GM18508 (cell line): Measurements from ENCODE around the gene CHSY3.
"Not testable (repeated sequence)": the region's sequence is repeated elsewhere in the genome, so short reads cannot be mapped to it uniquely, and the experiment has no call there.

Experiments
- ATAC-seq: cut with Tn5 transposase; IDR thresholded peaks from one replicate; pipeline ENCODE4 v1.9.1; 2021; ENCODE audit warnings: moderate number of reproducible peaks; ENCODE audit not compliant: insufficient read depth, unreplicated experiment

CHSY3 gene

DNA sequence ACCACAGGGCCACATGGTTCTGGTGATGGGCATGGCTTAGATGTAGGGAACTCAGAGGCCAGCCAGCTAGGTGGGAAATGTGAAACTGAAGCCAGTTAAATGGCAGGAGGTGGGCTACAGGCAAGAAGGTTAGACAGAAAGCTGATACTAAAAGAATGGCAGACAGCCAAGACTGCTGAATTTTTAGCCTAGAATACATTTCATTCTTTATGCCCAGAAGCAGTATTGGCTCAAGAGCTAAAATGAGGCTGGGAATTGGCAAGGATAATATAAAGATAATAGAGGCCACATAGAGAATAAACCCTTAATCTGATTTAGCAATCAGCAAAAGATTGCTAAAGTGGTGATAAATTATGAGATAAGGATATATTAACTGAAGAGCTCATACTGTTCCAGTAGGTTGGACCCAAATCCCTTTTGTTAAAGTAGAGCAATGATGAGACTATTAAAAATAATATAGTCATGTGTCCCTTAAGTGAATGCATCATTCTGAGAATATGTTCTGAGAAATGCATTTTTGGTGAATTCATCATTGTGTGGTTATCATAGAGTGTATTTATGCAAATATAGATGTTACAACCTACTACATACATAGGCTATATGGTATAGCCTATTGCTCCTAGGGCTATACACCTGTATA is 234.3 kb downstream of the CHSY3 start:
- no peak for ATAC-seq

DNA sequence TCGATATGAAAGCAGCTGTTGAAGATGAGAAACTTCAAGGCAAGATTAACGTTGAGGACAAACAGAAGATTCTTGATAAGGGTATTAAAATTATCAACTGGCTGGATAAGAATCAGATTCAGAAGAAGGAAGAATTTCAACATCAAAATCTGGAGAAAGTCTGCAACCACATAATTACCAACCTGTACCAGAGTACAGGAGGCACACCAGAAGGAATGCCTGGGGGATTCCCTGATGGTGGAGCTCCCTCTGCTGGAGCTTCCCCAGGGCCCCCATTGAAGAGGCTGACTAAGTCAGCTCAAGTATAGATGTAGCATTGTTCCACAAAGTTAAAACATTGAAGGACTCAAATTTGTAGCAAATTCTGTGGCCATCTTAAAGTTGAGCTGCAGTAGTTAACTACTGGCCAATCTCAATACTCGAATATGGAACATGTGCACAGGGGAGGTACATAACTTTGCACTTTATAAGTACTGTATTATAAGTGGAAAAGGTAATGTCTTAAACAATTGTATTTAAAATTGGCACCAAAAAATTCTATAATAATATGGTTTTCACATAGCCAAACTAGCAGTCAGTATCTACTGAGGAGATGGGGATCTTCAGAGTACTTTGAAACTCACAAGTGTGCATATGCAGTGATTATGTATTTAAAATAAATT is 237.5 kb downstream of the CHSY3 start:
- ATAC-seq, result no peak

DNA sequence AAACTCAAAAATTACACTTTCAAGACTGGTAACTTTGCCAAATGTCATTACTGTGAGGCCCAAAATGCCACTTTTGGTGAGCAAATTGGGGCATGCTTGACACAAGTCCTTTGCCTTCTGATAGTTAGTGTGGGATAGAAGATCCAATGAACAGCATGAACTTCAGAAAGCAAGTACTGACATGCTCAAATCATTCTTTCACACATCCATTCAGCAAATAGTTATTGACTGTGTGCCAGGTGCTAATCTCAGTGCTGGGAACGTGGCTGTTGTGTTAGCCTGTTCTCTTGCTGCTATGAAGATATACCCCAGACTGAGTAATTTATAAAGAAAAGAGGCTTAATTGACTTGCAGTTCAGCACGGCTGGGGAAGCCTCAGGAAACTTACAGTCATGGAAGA is 247.0 kb downstream of the CHSY3 start:
- ATAC-seq, result no peak

DNA sequence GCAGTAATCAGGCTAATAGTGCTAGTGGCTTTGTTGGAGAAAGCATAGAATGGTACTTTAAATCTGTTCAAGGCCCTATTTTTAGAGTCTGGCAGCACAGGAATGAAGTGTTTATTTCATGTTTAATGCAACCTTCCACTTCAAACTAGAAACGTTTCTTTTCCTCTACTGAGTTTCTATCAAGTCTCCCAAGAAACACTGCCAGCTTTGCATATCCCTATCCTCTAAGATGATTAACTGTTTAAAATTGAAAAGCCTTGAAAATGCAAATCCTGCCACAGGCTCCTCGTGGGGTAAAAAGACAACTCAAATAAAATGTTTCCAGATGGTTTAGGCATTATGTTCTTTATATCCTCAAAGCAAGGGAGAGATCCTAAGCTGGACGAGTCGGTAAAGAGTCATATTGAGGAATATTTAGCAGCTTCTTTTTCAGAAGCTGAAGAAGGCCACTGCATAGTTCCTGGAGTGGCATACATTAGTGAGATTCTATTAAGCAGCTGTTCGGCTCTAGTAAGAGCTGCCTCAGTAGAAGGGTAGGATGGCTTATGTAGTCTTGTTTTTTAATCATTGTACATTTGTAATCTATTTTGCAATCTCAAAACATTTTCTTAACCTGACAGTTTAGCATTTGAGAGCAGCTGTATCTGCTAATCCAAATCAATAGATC is 251.2 kb downstream of the CHSY3 start:
- ATAC-seq, result no peak

DNA sequence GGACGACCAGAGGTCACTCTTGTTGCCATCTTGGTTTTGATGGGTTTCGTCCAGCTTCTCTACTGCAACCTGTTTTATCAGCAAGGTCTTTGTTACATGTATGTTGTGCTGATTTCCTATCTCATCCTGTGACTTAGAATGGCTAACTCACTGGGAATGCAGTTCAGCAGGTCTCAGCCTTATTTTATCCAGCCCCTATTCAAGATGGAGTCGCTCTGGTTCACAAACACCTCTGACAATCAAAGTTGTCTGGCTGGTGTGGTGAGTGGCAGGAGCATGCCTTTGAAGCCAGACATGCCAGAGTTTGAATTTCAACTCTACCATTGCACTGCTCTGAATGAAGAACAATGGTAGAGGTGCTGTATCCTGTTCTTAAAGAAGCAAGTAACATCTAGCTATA is 253.8 kb downstream of the CHSY3 start:
- ATAC-seq, result no peak

DNA sequence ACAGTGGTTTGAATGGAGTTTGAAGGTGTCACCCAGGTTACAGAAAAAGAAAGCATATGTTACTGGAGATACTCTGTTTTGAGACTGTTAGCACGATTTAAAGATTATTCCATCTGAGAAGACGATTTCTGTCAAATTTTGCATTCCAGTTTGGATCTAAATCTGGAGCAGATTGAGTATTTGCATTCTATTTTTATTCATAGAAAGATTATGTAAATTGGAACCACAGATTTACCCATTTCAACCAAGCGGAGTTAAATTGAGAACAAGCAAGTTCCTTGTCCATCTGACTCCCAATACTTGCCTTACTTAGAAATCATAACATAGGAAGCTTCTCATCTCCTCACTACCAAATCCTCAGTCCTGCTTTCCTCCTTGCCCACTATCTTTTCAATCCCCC is 255.7 kb downstream of the CHSY3 start:
- ATAC-seq, result no peak

DNA sequence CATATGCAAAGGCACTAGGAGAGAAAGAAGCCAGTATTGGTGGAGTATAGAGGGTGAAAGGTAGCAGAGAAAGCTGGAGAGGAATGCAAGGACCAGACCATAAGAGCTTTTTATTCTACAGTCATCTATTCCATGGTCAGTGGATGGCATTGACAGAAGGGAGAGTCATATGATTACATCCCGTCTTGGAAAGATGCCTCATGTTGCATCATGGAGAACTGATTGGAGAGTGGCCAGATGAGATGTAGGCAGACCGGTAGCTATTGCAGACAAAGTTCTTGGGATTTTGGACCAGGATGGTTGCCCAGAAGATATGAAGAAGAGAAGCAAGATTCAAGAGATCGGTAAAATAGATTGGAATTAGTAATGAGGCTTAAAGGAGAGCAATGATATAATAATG is 260.7 kb downstream of the CHSY3 start:
- ATAC-seq, result no peak

DNA sequence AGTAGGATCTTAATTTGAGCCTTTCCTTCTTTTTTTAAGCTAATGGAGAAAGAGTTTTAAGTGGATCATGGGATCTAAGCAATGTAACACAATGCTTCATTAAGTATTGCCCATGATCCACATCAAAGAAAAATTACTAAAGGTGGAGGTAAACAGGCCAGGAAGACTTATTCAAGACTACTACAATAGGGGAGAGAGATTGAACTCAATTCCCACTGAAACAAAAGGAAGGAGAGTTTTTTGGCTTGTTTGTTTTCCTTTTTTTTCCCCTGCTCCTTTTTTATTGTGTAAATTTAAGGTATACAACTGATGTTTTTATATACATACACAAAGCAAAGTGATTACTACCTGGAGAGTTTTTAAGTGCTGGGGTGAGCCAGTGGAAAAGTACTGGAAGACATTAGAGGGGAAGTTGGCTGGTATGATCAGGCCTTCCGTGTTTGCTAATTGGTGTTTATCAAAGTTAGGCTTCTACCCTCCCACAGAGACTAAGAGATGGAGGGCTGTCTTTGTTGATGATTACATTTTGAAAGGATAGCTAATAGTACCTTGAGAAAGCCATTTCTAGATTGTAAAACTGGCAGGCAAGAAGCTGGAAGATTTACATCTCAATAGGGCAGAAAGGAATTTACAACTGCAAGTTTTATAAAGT is 262.7 kb downstream of the CHSY3 start:
- ATAC-seq, result no peak

DNA sequence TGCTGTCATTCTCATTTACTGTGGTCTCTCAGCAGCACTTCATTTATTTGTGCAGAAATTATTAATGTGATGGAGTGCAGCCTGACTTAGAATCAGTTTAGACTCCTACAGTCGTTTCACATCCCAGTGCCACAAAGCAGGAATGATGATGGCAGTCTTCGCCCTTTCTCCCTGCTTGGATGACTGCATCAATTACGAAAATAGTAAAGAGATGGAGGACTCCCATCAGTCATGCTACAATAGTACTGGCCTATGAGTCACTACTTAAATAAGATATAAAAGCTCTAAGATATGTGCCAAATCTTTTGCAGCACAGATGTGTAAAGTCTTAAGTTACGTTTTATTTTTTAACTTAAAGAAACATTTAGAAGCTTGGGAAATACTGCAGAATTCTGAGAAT is 263.9 kb downstream of the CHSY3 start:
- no peak for ATAC-seq

DNA sequence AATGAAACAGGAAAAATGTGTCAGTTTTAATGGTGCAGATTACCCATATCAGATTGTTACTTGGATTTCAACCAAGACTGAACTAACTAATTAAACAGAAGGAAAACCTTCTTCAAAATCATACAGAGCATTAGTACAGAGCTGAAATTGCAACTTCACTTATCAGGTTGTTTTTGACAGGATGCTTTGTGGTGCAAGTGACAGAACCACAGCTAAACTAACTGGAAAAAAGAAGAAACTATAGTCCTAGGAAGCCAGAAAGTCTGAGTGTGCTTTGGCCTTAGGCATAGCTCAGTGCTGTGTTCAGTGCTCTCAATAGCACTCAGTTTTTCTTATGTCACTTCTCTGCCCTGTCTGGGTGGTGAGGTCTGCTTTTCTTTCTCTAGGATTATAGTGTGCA is 267.4 kb downstream of the CHSY3 start:
- ATAC-seq, result no peak

DNA sequence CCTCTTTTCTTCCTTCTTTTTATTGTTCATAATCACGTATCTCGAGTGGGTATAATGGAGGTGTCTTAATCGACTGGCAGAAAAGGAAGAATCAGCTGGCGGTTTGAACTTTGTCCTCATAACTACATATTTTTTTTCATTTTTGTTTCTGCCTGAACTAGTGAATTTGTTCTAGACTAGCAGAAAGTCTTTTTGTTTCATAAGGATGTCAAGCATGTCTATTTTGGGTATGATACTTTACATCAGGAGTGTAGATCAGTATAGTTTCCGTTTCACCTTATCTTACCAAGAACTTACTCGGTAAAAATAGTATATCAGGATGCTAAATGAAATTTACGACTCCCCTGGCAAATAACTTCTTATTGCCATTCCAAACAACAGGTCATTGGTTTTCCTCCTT is 278.9 kb downstream of the CHSY3 start:
- ATAC-seq, result no peak

DNA sequence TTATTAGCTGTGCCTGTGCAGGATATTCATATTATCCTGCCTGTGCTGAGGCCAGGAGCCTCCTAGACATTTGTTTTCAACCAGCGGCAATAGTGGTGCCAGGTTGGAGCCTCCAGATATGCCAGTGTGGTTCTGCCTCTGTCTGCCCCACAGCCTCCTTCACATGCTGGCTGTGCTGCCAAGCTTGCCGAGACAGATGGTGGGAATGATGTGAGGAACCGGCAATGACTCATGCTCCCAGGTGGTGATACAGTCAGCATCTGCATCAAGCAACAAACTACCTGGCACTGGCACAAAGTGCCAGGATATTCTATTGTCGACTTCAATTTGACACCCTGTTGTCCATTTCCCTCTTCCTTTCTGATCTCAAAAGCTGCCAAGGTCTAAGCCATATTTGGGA is 285.7 kb downstream of the CHSY3 start:
- no peak for ATAC-seq

DNA sequence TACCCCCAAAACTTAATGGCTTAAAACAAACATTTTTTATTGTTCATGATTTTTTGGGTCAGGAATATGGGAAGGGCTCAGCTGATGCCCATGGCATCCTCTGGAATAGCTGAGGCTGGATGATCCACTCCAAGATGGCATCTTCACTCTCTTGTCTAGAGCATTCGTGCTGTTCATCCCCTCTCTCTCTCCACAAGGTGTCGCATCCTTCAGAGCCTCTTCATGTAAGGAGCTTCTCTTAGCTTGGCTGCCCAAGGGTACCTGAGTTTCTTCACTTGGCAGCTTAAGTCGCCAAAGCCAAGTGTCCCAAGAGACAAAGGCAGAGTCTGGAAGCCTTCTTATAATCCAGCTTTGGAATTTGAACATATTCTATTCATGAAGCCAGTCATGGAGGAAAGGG is 294.7 kb downstream of the CHSY3 start:
- peak; percentile 55 for ATAC-seq

DNA sequence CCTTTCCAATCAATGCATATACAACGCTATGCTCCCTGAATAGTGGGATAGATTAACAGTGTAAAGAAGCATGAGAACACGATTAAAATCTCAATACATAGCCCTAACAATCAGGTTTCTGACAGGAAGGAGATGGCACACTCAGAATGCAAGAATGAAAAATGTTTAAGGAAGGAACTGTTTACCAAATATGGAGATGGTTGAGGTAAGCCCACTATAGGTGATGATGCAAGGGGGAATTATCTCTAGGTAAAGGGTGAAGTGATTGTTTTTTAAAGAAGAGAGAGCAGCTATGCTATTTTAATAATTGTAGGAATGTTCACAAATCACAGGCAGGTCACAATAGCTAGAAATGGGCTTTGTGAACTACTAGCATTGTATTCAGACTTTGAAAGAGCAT is 302.4 kb downstream of the CHSY3 start:
- no peak for ATAC-seq

DNA sequence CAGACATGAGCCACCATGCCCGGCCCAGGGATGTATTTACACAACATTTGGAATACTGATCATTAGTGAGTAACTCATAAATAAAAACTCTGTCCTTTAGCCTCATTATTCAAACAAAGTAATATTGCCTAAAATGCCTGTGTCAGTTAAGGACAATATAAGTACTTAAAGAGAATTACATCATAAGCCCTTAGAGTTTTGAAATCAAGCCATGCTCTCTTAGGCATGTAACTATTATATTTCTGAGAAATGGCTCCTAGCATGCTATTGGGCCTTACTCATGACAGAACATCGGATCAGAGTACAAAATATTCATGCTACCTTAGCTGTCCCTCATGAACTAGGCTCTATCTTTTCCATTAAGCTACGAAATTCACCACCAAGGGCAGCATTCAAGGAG is 309.3 kb downstream of the CHSY3 start:
- ATAC-seq, result no peak

DNA sequence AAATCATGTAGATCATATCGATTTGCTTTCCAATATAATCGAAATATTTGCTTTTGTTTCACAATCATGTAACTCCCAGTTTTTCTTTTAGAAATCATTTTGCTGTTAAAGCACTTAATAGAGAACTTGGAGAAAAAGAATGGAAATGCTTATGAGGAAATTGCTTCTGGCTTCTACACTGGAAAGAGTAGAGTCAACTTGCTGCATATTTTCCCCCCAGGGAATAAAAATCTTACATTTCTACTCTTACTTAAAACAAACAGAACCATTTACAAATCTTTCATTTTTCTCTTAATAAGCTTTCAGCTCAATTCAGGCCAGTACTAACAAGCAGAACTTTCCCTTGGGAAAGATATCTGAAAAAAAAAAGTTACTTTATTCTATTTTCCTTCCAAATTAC is 312.0 kb downstream of the CHSY3 start:
- no peak for ATAC-seq

DNA sequence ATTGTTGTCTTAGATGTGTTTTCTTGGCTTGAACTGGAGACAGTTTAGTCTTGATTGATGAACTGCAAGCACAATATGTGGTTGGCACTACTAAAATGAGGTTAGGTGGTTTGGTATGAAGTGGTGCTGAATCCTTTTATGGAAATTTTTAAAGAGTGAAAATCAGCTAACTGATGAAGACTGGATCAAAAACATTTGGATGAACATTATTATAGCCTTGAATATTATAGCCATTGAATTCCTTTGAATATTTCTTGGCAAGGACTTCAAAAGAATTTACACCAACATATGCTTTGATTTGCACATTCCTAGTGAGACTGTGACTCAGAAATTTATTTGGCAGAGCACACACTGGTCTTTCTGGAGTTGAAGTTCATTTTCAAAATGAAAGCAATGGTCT is 318.3 kb downstream of the CHSY3 start:
- ATAC-seq, result no peak

DNA sequence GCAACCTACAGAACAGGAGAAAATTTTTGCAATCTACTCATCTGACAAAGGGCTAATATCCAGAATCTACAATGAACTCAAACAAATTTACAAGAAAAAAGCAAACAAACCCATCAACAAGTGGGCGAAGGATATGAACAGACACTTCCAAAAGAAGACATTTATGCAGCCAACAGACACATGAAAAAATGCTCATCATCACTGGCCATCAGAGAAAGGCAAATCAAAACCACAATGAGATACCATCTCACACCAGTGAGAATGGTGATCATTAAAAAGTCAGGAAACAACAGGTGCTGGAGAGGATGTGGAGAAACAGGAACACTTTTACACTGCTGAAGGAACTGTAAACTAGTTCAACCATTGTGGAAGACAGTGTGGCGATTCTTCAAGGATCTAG is 322.3 kb downstream of the CHSY3 start:
- not testable (repeated sequence) for ATAC-seq

DNA sequence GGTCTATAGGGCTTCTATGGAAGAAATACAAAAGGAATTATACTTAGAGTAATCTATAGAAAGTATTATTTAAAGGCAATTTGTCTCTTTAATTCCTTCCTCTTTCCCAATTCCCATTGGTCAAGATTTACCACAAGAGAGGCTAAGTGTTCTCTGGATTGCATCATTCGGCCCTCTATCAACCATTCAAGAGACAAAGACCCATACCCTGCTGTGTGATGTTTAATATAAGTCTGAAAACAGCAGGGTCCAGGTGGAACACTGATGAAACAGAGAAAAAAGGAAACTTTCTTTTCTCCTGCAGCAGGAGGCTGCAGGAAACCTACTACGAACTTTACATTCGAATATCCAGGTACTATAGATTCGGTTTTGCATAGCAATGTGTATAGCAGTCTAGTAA is 323.4 kb downstream of the CHSY3 start:
- no peak for ATAC-seq

DNA sequence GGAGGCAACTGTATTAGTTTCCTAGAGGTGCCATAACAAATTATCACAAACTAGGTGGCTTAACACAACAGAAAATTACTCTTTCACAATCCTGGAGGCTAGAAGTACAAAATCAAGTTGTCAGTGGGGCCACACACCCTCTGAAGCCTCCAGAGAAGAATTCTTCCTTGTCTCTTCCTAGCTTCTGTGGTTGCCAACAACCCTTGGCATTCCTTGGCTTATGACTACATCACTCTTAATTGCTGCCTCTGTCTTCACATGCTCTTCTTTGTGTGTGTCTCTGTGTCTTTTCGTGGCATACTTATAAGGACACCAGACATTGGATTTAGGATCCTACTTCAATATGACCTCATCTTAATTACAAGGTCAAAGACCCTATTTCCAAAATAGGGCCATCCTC is 327.5 kb downstream of the CHSY3 start:
- ATAC-seq, result no peak

DNA sequence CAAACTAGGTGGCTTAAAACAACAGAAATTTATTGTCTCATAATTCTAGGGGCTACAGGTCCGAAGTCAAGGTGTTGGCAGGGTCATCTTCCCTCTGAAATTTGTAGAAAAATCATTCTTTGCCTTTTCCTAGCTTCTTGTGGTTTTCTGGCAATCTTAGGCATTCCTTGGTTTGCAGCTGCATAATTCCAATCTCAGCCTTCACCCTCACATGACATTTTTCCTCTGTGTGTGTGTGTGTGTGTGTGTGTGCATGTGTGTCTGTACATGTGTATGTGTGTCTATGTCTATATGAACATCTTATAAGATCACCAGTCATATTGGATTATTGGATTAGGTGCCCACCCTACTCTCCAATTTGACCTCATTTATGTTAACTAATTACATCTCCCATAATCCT is 330.6 kb downstream of the CHSY3 start:
- no peak for ATAC-seq
